ENCODE data around the gene TRAPPC3. TPM values are rescaled to one million over a fixed set of nuclear protein-coding genes. Genes with fewer than 3 reads are reported as not detected.
A peak's percentile ranks its signal among the peaks of the same experiment; 100 is the strongest.

The TRAPPC3 gene
- total RNA-seq, 2 experiments from 2014 or later: 43.8 to 53.8 TPM

- peaks cover 20% of the 10 kb centered on the region for H3K4me1 Mint-ChIP-seq
- intact Hi-C loops (cut with DNase I, micrococcal nuclease): no loop called here
- POLR2A ChIA-PET: no interaction called here
Measured at GRCh38 chr1:36136535-36136934, 12.8 kb downstream of the TRAPPC3 start.

GRCh38 chr1:36135796-36136195, 13.5 kb downstream of the TRAPPC3 start:
- intact Hi-C loops (cut with DNase I, micrococcal nuclease): loop anchor here in 1 of 2 experiments (2.0 kb wide), 1 partner anchor 253 kb away; the partner anchor contains the start of gene AGO1
- no peak for DNase-seq
- ChIA-PET POLR2A (no interaction called here), CTCF (interaction anchor here (0.7 to 3.2 kb wide), 10 partner anchors 10 to 87 kb away, joined by 3 to 28 read pairs (median 4); no protein-coding TSS in a partner anchor)
- ATAC-seq: no peak
- Mint-ChIP-seq H3K4me3 (no peak overlapping the region), H3K36me3 (ENCODE audit: low read depth) (peaks cover 13% of the 10 kb centered on the region), H3K27ac (peak overlapping the region; percentile 58), H3K9me3 (ENCODE audit: low read depth) (no peaks in the 10 kb centered on the region), H3K4me1 (peaks cover 12% of the 10 kb centered on the region), H3K27me3 (no peaks in the 10 kb centered on the region)

More at GRCh38 chr1:36136535-36136934, 12.8 kb downstream of the TRAPPC3 start:
- ATAC-seq: no peak
- H3K27ac Mint-ChIP-seq: peak overlapping the region; percentile 25
- peaks cover 15% of the 10 kb centered on the region for H3K36me3 Mint-ChIP-seq (ENCODE audit: low read depth)
- no peak for DNase-seq
- CTCF ChIA-PET: interaction anchor here (0.6 to 0.7 kb wide), 3 partner anchors 19 to 39 kb away, joined by 3 to 5 read pairs (median 3); no protein-coding TSS in a partner anchor
- H3K27me3 Mint-ChIP-seq: no peaks in the 10 kb centered on the region
- H3K4me3 Mint-ChIP-seq: no peak overlapping the region
- H3K9me3 Mint-ChIP-seq (ENCODE audit: low read depth): no peaks in the 10 kb centered on the region

GRCh38 chr1:36135330-36135667, 14.0 kb downstream of the TRAPPC3 start:
- no peak for ATAC-seq
- ChIA-PET CTCF (interaction anchor here (0.6 to 3.2 kb wide), 19 partner anchors 10 to 475 kb away, joined by 3 to 28 read pairs (median 4); no protein-coding TSS in a partner anchor), POLR2A (interaction anchor here (0.6 kb wide), 1 partner anchor 12 kb away, joined by 3 read pairs; no protein-coding TSS in a partner anchor)
- no peak overlapping the region for H3K4me3 Mint-ChIP-seq
- H3K27ac Mint-ChIP-seq: no peak overlapping the region
- DNase-seq: no peak
- peaks cover 13% of the 10 kb centered on the region for H3K36me3 Mint-ChIP-seq (ENCODE audit: low read depth)
- H3K4me1 Mint-ChIP-seq: peaks cover 7% of the 10 kb centered on the region
- no peaks in the 10 kb centered on the region for H3K27me3 Mint-ChIP-seq
- intact Hi-C loops (cut with DNase I, micrococcal nuclease): loop anchor here in 1 of 2 experiments (2.0 kb wide), 1 partner anchor 252 kb away; the partner anchor contains the start of gene AGO1
- no peaks in the 10 kb centered on the region for H3K9me3 Mint-ChIP-seq (ENCODE audit: low read depth)

- peak; percentile 71 for DNase-seq
- peak; percentile 73 for ATAC-seq
- no peaks in the 10 kb centered on the region for H3K27me3 Mint-ChIP-seq
- ChIA-PET POLR2A (interaction anchor here (0.6 kb wide), 2 partner anchors 11 to 14 kb away, joined by 3 to 5 read pairs; partner anchors contain the start of gene TRAPPC3), CTCF (interaction anchor here (0.5 to 3.2 kb wide), 25 partner anchors 11 to 475 kb away, joined by 3 to 28 read pairs (median 4); no protein-coding TSS in a partner anchor)
- H3K4me1 Mint-ChIP-seq: peaks cover 4% of the 10 kb centered on the region
- no peak overlapping the region for H3K4me3 Mint-ChIP-seq
- no peak overlapping the region for H3K27ac Mint-ChIP-seq
- peaks cover 9% of the 10 kb centered on the region for H3K36me3 Mint-ChIP-seq (ENCODE audit: low read depth)
- intact Hi-C loops (cut with DNase I, micrococcal nuclease): loop anchor here (1.0 to 2.0 kb wide), 2 partner anchors 35 to 252 kb away; partner anchors contain the start of gene AGO1 (in 1 of the 2)
- no peaks in the 10 kb centered on the region for H3K9me3 Mint-ChIP-seq (ENCODE audit: low read depth)
Measured at GRCh38 chr1:36134505-36135329, 14.6 kb downstream of the TRAPPC3 start.

DNA sequence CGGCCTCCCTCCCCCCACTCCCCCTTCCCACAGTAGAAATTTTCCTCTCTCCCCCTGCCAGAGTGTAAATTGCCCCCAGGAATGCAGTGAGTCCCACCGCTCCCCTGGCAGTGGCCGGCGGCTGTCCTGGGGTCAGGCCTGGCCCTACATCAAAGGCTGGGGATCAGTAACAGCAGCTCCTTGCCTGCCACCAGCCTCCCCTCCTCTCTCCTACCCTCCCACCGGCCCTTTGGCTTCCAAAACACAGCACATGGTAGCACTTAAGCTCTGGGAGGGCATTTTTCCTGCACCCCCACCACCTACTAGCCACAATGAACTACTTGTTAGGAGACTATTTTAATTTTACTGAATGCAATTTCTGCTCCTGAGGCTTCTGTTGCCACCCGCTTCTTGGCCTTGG, 15.3 kb downstream of the TRAPPC3 start:
- no peaks in the 10 kb centered on the region for H3K9me3 Mint-ChIP-seq (ENCODE audit: low read depth)
- H3K27ac Mint-ChIP-seq: no peak overlapping the region
- no peak overlapping the region for H3K4me3 Mint-ChIP-seq
- CTCF ChIA-PET: interaction anchor here (0.5 to 3.2 kb wide), 16 partner anchors 10 to 328 kb away, joined by 3 to 28 read pairs (median 4); no protein-coding TSS in a partner anchor
- ATAC-seq: no peak
- no peak for DNase-seq
- intact Hi-C loops (cut with DNase I, micrococcal nuclease): loop anchor here (1.0 to 2.0 kb wide), 2 partner anchors 35 to 251 kb away; partner anchors contain the start of gene AGO1 (in 1 of the 2)
- H3K36me3 Mint-ChIP-seq (ENCODE audit: low read depth): peaks cover 7% of the 10 kb centered on the region
- POLR2A ChIA-PET: interaction anchor here (1.0 kb wide), 1 partner anchor 8 kb away, joined by 4 read pairs; no protein-coding TSS in a partner anchor
- no peaks in the 10 kb centered on the region for H3K27me3 Mint-ChIP-seq
- H3K4me1 Mint-ChIP-seq: peaks cover 4% of the 10 kb centered on the region

- intact Hi-C loops (cut with DNase I, micrococcal nuclease): no loop called here
- Mint-ChIP-seq H3K9me3 (ENCODE audit: low read depth) (no peaks in the 10 kb centered on the region), H3K4me3 (no peak overlapping the region), H3K36me3 (ENCODE audit: low read depth) (peaks cover 6% of the 10 kb centered on the region), H3K27me3 (no peaks in the 10 kb centered on the region), H3K27ac (no peak overlapping the region), H3K4me1 (peaks cover 4% of the 10 kb centered on the region)
- DNase-seq (no peak), ATAC-seq (peak; percentile 27)
- ChIA-PET POLR2A (interaction anchor here (1.0 kb wide), 1 partner anchor 9 kb away, joined by 4 read pairs; no protein-coding TSS in a partner anchor), CTCF (interaction anchor here (0.5 to 3.2 kb wide), 15 partner anchors 10 to 311 kb away, joined by 3 to 28 read pairs (median 4); partner anchors contain the start of gene SH3D21)
Measured at GRCh38 chr1:36133484-36133883, 15.8 kb downstream of the TRAPPC3 start.

DNA sequence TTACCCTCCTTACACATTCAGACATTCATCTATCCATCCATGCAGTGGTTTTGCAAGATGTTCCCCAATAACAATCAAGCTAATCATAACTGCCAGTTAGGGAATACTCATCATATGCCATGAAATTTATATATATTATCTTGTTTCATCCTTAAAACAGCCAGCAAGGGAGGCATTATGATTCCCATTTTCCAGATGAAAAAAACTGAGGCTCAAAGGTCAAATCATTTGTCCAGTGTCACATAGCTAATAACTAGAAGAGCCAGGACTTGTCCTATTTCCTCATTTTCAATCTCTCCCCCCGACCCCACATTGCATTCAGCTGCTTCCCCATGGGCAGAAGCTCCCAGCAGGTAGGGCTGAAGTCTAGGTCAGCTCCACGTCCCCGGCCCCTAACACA, 17.3 kb downstream of the TRAPPC3 start:
- Mint-ChIP-seq H3K9me3 (ENCODE audit: low read depth) (no peaks in the 10 kb centered on the region), H3K4me3 (no peak overlapping the region), H3K27me3 (no peaks in the 10 kb centered on the region), H3K4me1 (peaks cover 4% of the 10 kb centered on the region), H3K27ac (no peak overlapping the region), H3K36me3 (ENCODE audit: low read depth) (peaks cover under 1% of the 10 kb centered on the region)
- CTCF ChIA-PET: interaction anchor here (0.6 to 1.9 kb wide), 9 partner anchors 9 to 871 kb away, joined by 3 to 8 read pairs (median 3); no protein-coding TSS in a partner anchor
- no peak for DNase-seq
- POLR2A ChIA-PET: no interaction called here
- intact Hi-C loops (cut with DNase I, micrococcal nuclease): no loop called here
- no peak for ATAC-seq

- Mint-ChIP-seq H3K4me3 (no peak overlapping the region), H3K27ac (no peak overlapping the region), H3K27me3 (peaks cover 18% of the 10 kb centered on the region), H3K4me1 (peaks cover 10% of the 10 kb centered on the region), H3K36me3 (ENCODE audit: low read depth) (no peaks in the 10 kb centered on the region), H3K9me3 (ENCODE audit: low read depth) (no peaks in the 10 kb centered on the region)
- CTCF ChIA-PET: interaction anchor here (0.8 kb wide), 1 partner anchor 32 kb away, joined by 3 read pairs; no protein-coding TSS in a partner anchor
- no peak for ATAC-seq
- intact Hi-C loops (cut with DNase I, micrococcal nuclease): no loop called here
- POLR2A ChIA-PET: no interaction called here
- no peak for DNase-seq
Measured at GRCh38 chr1:36128905-36129206, 20.4 kb downstream of the TRAPPC3 start.

DNA sequence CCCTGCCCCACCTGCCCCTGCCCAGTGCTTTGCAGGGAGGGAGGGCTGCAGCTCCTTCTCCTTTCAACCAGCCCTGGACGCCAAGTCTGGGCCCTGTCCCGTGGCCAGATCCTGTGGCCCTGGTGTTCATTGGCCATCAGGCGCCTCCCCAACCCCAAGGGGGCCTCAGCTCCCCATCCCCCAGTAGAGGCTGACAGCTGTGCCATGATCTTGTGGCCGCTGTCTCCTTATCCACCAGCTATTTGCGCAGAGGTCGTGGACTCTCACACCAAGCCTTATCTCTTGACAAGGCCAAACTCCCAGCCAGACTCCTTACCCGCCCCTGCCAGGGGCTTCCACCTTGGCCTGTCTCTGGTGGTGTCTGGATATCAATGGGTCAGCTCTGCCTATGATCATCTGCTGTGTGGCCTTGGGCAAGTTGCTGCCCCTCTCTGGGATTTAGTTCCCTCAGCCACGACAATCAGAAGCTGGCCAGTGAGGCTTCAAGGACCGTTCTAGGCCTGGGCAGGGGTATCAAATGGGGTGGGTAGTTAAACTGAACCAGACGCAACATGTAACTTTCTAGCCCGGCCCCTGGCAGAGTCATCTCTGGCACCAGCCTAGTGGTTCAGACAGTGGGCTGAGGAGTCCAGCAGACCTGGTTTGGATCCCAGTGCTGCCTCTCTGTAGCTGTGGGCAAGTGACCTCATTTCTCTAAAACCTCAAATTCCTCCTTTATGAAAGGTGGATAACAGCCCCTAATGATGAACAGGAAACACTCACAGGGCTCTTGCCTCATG, 21.0 kb downstream of the TRAPPC3 start:
- intact Hi-C loops (cut with DNase I, micrococcal nuclease): no loop called here
- ChIA-PET POLR2A (no interaction called here), CTCF (interaction anchor here (0.8 kb wide), 1 partner anchor 33 kb away, joined by 3 read pairs; no protein-coding TSS in a partner anchor)
- Mint-ChIP-seq H3K9me3 (ENCODE audit: low read depth) (no peaks in the 10 kb centered on the region), H3K4me1 (peaks cover 14% of the 10 kb centered on the region), H3K36me3 (ENCODE audit: low read depth) (no peaks in the 10 kb centered on the region), H3K27me3 (peaks cover 24% of the 10 kb centered on the region), H3K4me3 (no peak overlapping the region), H3K27ac (no peak overlapping the region)
- DNase-seq: no peak
- ATAC-seq: no peak

DNA sequence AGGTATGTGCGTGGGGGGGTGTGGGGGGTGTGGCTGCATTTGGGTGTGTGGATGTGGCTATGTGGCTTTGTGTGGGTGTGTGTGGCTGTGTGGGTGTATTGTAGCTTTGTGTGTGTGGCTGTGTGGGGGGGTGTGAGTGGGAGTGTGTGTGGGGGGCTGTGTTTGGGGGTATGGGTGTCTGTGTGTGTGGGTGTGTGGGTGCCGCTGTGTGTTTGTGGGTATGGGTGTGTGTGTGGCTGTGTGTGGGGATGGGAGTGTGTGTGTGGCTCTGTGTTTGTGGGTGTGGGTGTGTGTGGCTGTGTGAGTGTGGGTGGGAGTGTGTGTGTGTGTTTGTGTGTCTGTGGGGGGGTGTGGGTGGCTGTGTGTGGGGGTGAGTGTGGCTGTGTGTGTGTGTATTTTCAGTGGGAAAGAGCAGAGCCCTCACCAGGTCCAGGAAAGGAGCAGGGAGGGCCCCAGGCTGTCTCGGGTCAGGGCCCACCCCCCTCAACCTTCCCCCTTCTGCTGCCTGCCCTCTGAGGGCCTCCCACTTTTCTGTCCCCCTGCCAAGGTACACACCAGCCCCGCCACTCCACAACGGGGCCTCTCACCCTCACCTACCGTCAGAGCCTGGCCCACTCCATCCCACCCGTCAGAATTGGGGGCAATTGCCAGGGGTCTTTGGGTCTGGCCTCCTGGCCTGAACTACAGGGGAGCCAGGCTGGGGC, 22.3 kb downstream of the TRAPPC3 start:
- POLR2A ChIA-PET: interaction anchor here (0.6 kb wide), 1 partner anchor 179 kb away, joined by 3 read pairs; the partner anchor contains the start of gene SH3D21
- Mint-ChIP-seq H3K27me3 (peaks cover 37% of the 10 kb centered on the region), H3K4me3 (no peak overlapping the region)

More for the DNA sequence above, 22.3 kb downstream of the TRAPPC3 start:
- H3K36me3 Mint-ChIP-seq (ENCODE audit: low read depth): no peaks in the 10 kb centered on the region
- H3K4me1 Mint-ChIP-seq: peaks cover 20% of the 10 kb centered on the region
- H3K27ac Mint-ChIP-seq: no peak overlapping the region
- no peak for DNase-seq
- H3K9me3 Mint-ChIP-seq (ENCODE audit: low read depth): no peaks in the 10 kb centered on the region
- intact Hi-C loops (cut with DNase I, micrococcal nuclease): no loop called here
- CTCF ChIA-PET: no interaction called here
- no peak for ATAC-seq

Measured in activated CD4-positive, alpha-beta T cell treated with anti-CD3 and anti-CD28 coated beads for 36 hours (primary cell).